ELF-1 (cell line): Measurements from ENCODE around the gene AFAP1L2.
A peak's percentile ranks its signal among the peaks of the same experiment; 100 is the strongest.

Experiments
- DNase-seq: peaks from one replicate; pipeline ENCODE4 v3.0.0-alpha.2; 2016; ENCODE audit warnings: low read depth, low spot score

Gene AFAP1L2

DNA sequence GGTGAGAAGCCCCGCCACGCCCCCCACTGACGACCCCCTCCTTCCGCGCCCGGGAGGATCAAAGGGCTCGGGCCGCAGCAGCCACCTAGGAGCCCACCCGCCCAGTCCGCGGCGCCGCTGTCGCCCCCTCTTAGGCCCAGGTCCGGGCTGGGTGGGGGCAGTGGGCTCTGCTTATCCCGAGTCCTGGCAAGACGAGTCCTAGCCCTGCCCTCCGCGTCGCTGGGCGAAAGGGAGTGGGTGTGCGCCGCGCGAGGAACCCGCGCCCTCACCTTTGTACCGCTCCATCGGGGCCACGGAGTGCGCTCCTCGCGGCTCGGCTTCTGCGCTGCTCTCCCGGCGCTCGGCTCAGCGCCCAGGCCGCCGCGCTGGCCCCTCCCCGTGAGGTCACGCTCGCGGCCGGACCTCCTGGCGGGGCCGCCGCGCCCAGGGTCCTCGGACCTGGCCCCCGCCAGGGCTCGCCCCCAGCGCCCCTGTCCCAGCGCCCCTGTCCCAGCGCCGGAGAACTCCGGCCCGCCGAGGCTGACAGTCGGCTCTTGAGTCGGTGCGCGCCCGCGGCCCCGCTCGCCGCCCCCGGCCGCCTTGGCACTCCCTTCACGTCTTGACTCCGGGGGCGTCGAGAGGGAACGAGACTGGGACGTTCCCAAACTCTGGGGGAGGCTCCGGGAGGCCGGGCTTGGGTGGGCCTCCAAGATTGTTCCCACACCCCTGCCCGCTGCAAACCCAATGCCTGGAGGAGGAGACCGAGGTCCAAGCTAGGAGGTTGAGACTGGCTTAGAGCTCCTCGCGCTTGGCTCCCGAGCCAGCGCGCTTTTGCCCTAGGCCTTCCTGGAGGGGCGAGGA, at the start of gene AFAP1L2:
Gene AFAP1L2, minus strand, starts transcription at position 332 of the 840 bp plus-strand sequence. Its CDS starts 47 bp downstream, at position 285.
- DNase-seq: peak; percentile 37

GRCh38 chr10:114453576-114453975, 49.3 kb upstream of the AFAP1L2 start:
- peak; percentile 24 for DNase-seq

DNA sequence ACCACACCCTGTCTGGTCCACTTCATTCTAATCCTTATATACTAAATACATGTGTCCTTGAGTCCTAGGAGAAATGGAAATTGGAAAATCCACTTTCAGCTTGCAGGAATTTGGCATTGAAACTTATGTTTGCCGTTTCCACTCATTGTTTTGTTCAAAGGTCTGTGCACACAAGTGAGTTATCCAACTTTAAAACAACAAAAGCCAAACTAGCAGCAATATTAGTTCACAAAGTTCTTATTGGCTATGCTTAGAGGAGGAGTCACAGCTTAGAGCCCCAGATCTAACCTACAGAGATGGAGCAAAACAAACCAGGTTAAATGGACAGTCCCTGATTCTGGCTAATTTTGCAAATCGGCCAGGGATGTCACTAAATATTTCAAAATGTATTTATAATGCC, 44.6 kb upstream of the AFAP1L2 start:
- DNase-seq: no peak

DNA sequence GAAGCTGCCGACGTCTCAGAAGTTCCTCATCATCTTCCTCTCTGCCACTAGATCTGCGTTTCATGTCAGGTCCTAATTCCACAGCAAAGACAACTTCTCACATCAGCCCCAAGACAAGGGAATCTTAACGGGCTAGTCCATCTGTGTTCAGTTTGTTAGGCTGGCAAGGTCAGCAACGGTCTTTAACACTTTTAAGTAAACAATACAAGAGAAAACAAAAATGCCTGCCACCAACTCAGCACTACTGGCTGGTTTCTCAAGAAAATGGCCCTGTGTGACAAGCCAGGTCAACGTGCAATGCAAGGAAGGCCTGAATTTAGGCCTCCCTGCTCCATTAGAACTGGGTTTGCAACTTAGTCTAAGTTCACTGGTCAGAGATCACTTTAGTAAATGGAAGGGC, 41.0 kb upstream of the AFAP1L2 start:
- no peak for DNase-seq

GRCh38 chr10:114444819-114445218, 40.5 kb upstream of the AFAP1L2 start:
- no peak for DNase-seq

- peak; percentile 32 for DNase-seq
Measured at GRCh38 chr10:114442091-114442630, 37.9 kb upstream of the AFAP1L2 start.

- no peak for DNase-seq
Measured at GRCh38 chr10:114441107-114441506, 36.8 kb upstream of the AFAP1L2 start.

DNA sequence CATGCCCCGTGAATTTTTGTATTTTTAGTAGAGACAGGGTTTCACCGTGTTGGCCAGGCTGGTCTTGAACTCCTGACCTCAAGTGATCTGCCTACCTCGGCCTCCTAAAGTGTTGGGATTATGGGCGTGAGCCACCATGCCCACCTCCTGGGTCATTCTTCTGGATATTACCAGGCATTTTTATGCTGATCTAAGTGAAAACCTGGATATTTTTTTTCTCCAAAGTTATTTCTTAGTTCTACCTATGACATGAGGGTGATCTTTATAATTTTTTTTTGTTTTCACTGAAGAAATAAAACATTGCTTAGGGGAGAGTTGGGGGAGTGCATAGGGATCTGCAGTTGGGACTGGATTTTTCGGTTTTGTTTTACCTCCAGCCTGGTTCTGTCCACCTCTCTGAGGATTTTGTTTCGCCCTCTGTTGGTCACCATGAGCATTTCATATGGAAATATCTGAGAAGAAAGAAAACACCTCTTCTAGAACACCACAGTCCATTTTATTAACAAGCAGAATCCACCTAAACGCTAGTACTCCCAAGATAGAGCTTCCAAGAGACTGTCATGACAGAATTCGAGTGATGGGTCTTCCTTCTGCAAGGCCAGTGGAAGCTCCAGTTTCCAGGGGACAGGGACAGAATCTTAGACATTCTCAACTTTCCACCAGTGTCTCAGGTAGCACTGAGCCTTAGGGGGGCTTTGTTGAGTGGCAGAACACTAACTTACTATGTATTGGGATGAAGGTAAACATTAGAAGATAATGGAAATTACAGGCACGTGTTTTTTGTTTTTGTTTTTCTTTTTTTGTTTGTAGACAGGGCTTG, 33.4 kb upstream of the AFAP1L2 start:
- no peak for DNase-seq

DNA sequence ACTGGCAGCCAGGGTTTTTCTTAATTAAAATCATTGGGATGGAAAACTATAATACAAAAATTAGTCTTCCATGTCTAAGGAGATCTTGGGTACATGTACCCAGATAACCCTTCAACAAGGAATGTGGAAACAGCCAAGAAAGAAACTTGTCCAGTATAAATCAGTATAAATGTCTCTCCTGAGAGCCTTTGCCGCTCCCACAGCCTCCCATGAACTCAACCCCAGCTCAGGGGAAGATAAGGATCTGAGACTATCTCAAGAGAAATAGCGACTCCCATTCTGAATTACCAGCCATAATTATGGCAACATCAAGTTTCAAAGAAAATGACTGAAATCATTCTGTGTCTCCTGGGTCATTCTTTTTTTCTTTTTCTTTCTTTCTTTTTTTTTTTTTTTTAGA, 32.6 kb upstream of the AFAP1L2 start:
- DNase-seq: no peak

- DNase-seq: no peak
Measured at GRCh38 chr10:114432566-114433093, 28.3 kb upstream of the AFAP1L2 start.

GRCh38 chr10:114431414-114432135, 27.3 kb upstream of the AFAP1L2 start:
- DNase-seq: no peak

DNA sequence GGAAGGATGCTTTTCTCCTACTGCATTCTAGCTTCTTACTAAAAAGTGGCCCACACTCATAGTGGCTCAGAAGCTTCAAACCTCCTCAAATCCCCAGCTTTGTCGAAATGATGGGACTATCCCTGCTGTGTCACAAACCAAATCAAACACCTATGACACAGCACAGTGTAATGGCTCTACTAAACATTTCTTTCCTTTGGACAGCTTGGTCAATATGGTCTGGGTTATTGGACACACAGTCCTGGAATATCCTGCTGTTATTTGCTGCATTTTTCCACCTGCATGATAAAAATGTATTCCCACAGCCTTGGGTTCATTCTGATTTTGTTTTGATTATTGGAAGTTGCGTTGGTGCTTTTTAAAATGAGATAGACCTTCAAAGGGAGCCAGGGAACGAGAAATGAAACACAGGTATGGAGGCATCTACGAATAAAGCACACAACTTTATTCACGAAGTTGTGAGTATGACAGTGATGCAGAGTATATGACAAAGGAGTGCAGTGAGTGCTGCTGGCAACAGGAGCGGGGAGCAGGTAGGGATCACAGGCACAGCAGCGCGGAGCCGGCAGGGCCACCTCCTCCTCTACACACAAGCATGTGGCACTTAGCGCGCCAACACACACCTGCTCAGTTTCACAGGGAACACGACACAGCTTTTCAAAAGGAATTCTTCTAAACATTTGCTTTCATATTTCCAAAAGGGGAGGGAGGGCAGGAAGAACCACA, 26.5 kb upstream of the AFAP1L2 start:
- DNase-seq: no peak

GRCh38 chr10:114429581-114430335, 25.5 kb upstream of the AFAP1L2 start:
- no peak for DNase-seq

- DNase-seq: no peak
Measured at GRCh38 chr10:114427124-114427852, 23.0 kb upstream of the AFAP1L2 start.

GRCh38 chr10:114426476-114426875, 22.2 kb upstream of the AFAP1L2 start:
- no peak for DNase-seq

- DNase-seq: no peak
Measured at GRCh38 chr10:114420811-114421485, 16.6 kb upstream of the AFAP1L2 start.

GRCh38 chr10:114418109-114418508, 13.8 kb upstream of the AFAP1L2 start:
- DNase-seq: no peak

DNA sequence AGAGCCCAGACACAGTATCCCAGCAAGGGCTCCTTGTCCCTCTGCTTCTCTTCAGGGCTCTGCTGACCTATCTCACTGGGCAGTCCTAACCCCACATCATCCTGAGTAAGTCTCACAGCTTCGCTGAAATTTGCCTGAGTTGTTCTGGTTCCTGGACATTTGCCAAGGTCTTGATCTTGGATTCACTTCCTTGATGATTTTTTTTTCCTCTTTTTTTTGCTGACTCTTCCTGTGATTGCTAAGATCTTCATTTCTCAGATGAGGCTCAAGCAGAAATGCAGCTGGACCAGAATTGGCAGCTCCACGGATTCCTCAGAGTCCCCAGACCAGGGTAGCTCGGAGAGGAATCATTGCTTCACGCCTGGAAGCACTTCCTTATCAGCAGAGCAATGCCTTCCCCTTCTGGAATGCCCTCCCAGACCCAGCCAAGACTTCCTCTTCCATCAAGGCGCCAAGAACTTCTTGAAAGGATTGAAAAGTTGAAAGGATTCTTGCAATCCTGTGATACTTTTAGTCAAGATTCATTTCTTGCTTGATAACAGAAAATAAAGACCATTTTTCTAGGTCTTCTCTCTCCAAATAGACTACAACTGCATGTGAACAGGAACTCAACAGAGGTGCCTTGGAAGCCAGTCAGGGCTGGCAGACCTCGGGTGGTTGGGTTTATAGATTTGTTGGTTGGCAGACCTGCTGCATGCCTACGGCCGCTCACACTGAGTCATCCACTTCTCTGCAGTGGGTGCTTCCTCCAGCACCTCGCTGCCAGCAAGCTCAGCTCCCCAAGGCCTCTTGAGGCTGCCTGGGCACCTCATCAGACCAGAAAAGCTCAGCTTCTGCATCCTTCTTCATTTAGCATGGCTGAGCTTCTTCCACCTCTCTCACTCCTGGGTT, 8.8 kb upstream of the AFAP1L2 start:
- peak; percentile 42 for DNase-seq
